Upper lobe of left lung (tissue), 4 donors: ENCODE data around the gene R3HDM4.

Experiments used
- CTCF ChIP-seq, 6 experiments: fragments of 450-650 bp in 4 of 6; fragments of 200-600 bp in 2 of 6; sonication (generic) in 2 of 6; IDR thresholded peaks; one replicate each; pipeline ENCODE4 v1.5.1; 2016 to 2019; ENCODE audit warnings: antibody characterized with exemption in 6 of 6
- POLR2A ChIP-seq, 4 donors: fragments of 450-650 bp; IDR thresholded peaks; one replicate each; pipeline ENCODE4 v1.5.1; 2016 to 2017; ENCODE audit warnings: antibody characterized with exemption in 4 of 4, mild to moderate bottlenecking in 2 of 4

GRCh38 chr19:947707-948539, 34.9 kb upstream of the R3HDM4 start:
- no peak for TF ChIP-seq CTCF (IDR thresholded peaks at IDR 0.05)
- no peak for TF ChIP-seq POLR2A (IDR thresholded peaks at IDR 0.05)
